HepG2 (cell line): ENCODE data around the gene AAR2. TPM values are rescaled to one million over a fixed set of nuclear protein-coding genes. Genes with fewer than 3 reads are reported as not detected.

ENCODE experiments used
- ATAC-seq: fragments of 200-7000 bp; cut with Tn5 transposase; 3 replicates; pipeline ENCODE4 v1.9.1; 2020; ENCODE audit warnings: mild to moderate bottlenecking, moderate library complexity
- BruUV-seq: library from RNA; stranded (reverse); fragments of 400-500 nt; replicated peaks from 2 replicates; lab custom pipeline; 2021; lab: Mats Ljungman, UMichigan
- CTCF ChIA-PET: fragments of 300-600 bp; formaldehyde crosslinking; extraction: SDS; loops from one replicate; lab custom pipeline; 2021; ENCODE audit warnings: low total read pairs, inconsistent platforms, low intra/inter-chr PET ratio; lab: Yijun Ruan, JAX
- POLR2A ChIA-PET: fragments of 350-600 bp; sonication (Branson Sonifier 250); formaldehyde crosslinking; loops from one replicate; lab custom pipeline; 2020; ENCODE audit warnings: antibody characterized with exemption, inconsistent platforms; lab: Yijun Ruan, JAX
- DNase-seq: peaks from one replicate; pipeline ENCODE4 v3.0.0-alpha.2; 2015; ENCODE audit warnings: low spot score
- FAIRE-seq: peaks from 3 replicates; lab custom pipeline; 2011; peaks lifted over from hg19 to GRCh38; lab: Jason Lieb, UNC
- H2AFZ ChIP-seq: one replicate; pipeline ENCODE4 v1.6.1; 2011; ENCODE audit warnings: low read length, inconsistent platforms
- H3K27ac ChIP-seq: fragments of 300-600 bp; 3 replicates; pipeline ENCODE4 v1.8.0; 2011; ENCODE audit warnings: mixed run types, mild to moderate bottlenecking, mixed read lengths, low read length, inconsistent platforms; ENCODE audit not compliant: insufficient read depth; ENCODE audit errors: extremely low read length
- H3K27me3 ChIP-seq, 2 experiments: fragments of 200-600 bp in 1 of 2; 2 replicates in 1 of 2; 3 replicates in 1 of 2; pipeline versions ENCODE4 v1.6.0 to v1.8.0; 2011; ENCODE audit warnings: low read length in 2 of 2, mild to moderate bottlenecking in 2 of 2, moderate library complexity in 2 of 2, inconsistent platforms in 1 of 2; ENCODE audit not compliant: insufficient read depth in 2 of 2, control insufficient read depth in 1 of 2
- H3K36me3 ChIP-seq, 2 experiments: fragments of 200-600 bp in 1 of 2; replicated peaks in 1 of 2; 2 replicates in 1 of 2; 3 replicates in 1 of 2; pipeline versions ENCODE4 v1.5.1 to v1.8.0; 2011; ENCODE audit warnings: low read length in 2 of 2, inconsistent platforms in 1 of 2; ENCODE audit not compliant: insufficient read depth in 2 of 2, control insufficient read depth in 1 of 2
- H3K4me1 ChIP-seq: 2 replicates; pipeline ENCODE4 v1.5.1; 2012; ENCODE audit warnings: low read length, inconsistent platforms; ENCODE audit not compliant: insufficient read depth
- H3K4me2 ChIP-seq: 2 replicates; pipeline ENCODE4 v1.6.0; 2011; ENCODE audit warnings: low read depth, low read length, inconsistent platforms
- H3K4me3 ChIP-seq, 3 experiments: fragments of 200-600 bp in 1 of 3; sonication (generic), shearing (Covaris generic) in 1 of 3; replicated peaks in 1 of 3; 2 replicates each; pipeline ENCODE4 v1.5.1; 2011 to 2016; ENCODE audit warnings: low read length in 3 of 3, inconsistent platforms in 2 of 3, low read depth in 2 of 3, mild to moderate bottlenecking in 2 of 3, control low read depth in 1 of 3, mixed read lengths in 1 of 3; ENCODE audit not compliant: insufficient read depth in 1 of 3
- H3K79me2 ChIP-seq: one replicate; pipeline ENCODE4 v1.6.1; 2011; ENCODE audit warnings: low read length, inconsistent platforms; ENCODE audit not compliant: insufficient read depth
- H3K9ac ChIP-seq: 2 replicates; pipeline ENCODE4 v1.6.0; 2011; ENCODE audit warnings: mild to moderate bottlenecking, low read depth, low read length, inconsistent platforms; ENCODE audit not compliant: insufficient read depth
- H3K9me3 ChIP-seq: 2 replicates; pipeline ENCODE4 v1.5.1; 2012; ENCODE audit warnings: mild to moderate bottlenecking, low read length
- H4K20me1 ChIP-seq: 2 replicates; pipeline ENCODE4 v1.6.0; 2011; ENCODE audit warnings: inconsistent platforms, mild to moderate bottlenecking, low read length, moderate library complexity; ENCODE audit not compliant: insufficient read depth
- IKZF5 ChIP-seq: IDR thresholded peaks from 2 replicates; pipeline ENCODE4 v1.6.1; 2018; ENCODE audit warnings: missing genetic modification reagents, mild to moderate bottlenecking, missing compliant biosample characterization
- IRF9 ChIP-seq: sonication (generic); formaldehyde crosslinking; IDR thresholded peaks from 2 replicates; pipeline ENCODE4 v1.8.0; 2022; ENCODE audit warnings: missing genetic modification reagents, mild to moderate bottlenecking, borderline replicate concordance
- RAD21 ChIP-seq: fragments of 450-650 bp; formaldehyde crosslinking; IDR thresholded peaks from 2 replicates; pipeline ENCODE4 v1.5.0; 2020; ENCODE audit warnings: mild to moderate bottlenecking
- SPEN ChIP-seq: sonication (generic); formaldehyde crosslinking; IDR thresholded peaks from 2 replicates; pipeline ENCODE4 v1.5.1; 2020; ENCODE audit warnings: low read depth, mild to moderate bottlenecking, missing genetic modification reagents
- U2AF2 ChIP-seq: fragments of 200-400 bp; formaldehyde crosslinking; IDR thresholded peaks from 2 replicates; pipeline ENCODE4 v1.6.1; 2017; ENCODE audit warnings: low read depth, mild to moderate bottlenecking, low read length
- ZNF292 ChIP-seq: sonication (generic); formaldehyde crosslinking; IDR thresholded peaks from 2 replicates; pipeline ENCODE4 v1.8.1; 2022; ENCODE audit warnings: mild to moderate bottlenecking, low read depth, missing genetic modification reagents, borderline replicate concordance
- ZNF30 ChIP-seq: sonication (generic); formaldehyde crosslinking; IDR thresholded peaks from 2 replicates; pipeline ENCODE4 v1.5.0; 2020; ENCODE audit warnings: mild to moderate bottlenecking, missing genetic modification reagents
- ZNF446 ChIP-seq: sonication (generic); formaldehyde crosslinking; IDR thresholded peaks from 2 replicates; pipeline ENCODE4 v1.5.0; 2020; ENCODE audit warnings: mild to moderate bottlenecking, missing genetic modification reagents
- ZNF782 ChIP-seq: sonication (generic); formaldehyde crosslinking; IDR thresholded peaks from 2 replicates; pipeline ENCODE4 v1.4.0; 2020; ENCODE audit warnings: missing genetic modification reagents, mild to moderate bottlenecking, borderline replicate concordance
- ZNF891 ChIP-seq: sonication (generic); formaldehyde crosslinking; IDR thresholded peaks from 2 replicates; pipeline ENCODE4 v1.5.0; 2020; ENCODE audit warnings: mild to moderate bottlenecking, missing genetic modification reagents
- WGBS: methylation state at CpG from one replicate; pipeline ENCODE4 v1.1.6; 2017; ENCODE audit warnings: low lambda C conversion rate; 5-methylcytosine and 5-hydroxymethylcytosine counted together
- in situ Hi-C: cut with HindIII; loops from 2 replicates; pipeline ENCODE4 v1.10.0; 2017; ENCODE audit warnings: low pct_unique_long_range_greater_than_20kb; ENCODE audit not compliant: extremely low pct_ligation_motif_present
- intact Hi-C: fragments of 100-400 bp; cut with micrococcal nuclease; formaldehyde crosslinking; loops from one replicate; pipeline ENCODE4 v1.10.0; 2022; ENCODE audit not compliant: unreplicated experiment
- polyA plus RNA-seq, 8 experiments: library from polyadenylated mRNA; depleted of rRNA in 3 of 8; stranded (reverse) in 7 of 8; unstranded in 1 of 8; fragments of >200 nt; fragmentation: Illumina TruSeq in 4 of 8; extraction: Trizol in 4 of 8; gene quantifications; 2 replicates each; pipeline versions ENCODE4 v1.2.1 to v1.2.3, GENCODE V29; 2011 to 2016; ENCODE audit warnings: low read depth in 4 of 8, missing spikeins in 1 of 8, mixed read lengths in 1 of 8; ENCODE audit not compliant: insufficient read depth in 1 of 8
- total RNA-seq, 5 experiments: library from RNA; depleted of rRNA; stranded (reverse); fragments of >200 nt; fragmentation: Illumina TruSeq; extraction: Trizol; gene quantifications; 2 replicates each; pipeline ENCODE4 v1.2.3, GENCODE V29; 2016; ENCODE audit warnings: low read depth in 1 of 5
- TF ChIP-seq, protein P1 (sequence below): sonication (generic); formaldehyde crosslinking; IDR thresholded peaks from 2 replicates; pipeline ENCODE4 v1.5.0; 2020; ENCODE audit warnings: missing genetic modification reagents
- TF ChIP-seq, protein P2 (sequence below): sonication (generic); formaldehyde crosslinking; IDR thresholded peaks from 2 replicates; pipeline ENCODE4 v1.4.0; 2020; ENCODE audit warnings: missing genetic modification reagents, borderline replicate concordance

Gene AAR2
- total and polyA plus RNA-seq, 2 of the 13 experiments (the other 11 are each of a cell fraction or from before 2014, with no cell fraction given) = 45.2 to 46.2 TPM

DNA sequence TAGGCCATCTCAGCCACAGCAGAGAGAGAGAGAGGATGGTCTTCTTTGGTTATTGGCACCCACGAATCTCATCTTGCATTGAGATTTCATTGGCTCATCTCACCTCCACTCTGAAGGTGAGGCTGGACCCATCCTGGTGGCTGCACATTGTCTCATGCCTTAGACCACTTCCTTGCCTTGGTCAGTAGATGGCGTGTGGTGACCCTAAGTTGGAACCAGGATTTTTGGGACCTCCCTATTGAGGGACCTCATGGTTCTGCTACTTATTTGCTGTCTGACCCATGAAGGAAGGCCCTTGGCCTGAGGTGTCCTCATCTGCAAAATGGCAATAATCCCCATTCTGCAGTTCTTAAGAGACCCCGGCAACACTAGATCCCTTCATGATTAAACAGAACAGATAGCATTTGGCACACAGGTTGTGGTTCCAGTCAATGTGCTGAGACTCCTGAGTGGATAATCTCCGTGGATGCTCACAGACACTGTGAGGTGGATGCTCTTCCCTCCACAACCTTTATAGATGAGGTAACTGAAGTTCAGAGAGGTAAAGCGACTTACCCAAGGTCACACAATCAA is 21.5 kb upstream of the AAR2 start:
- DNase-seq (peak; percentile 54), FAIRE-seq (peak; percentile 87), ATAC-seq (peak; percentile 63)
- no peaks in the 10 kb centered on the region for H4K20me1 ChIP-seq
- ChIA-PET CTCF (interaction anchor here (0.7 to 2.1 kb wide), 3 partner anchors 185 to 225 kb away, joined by 3 to 22 read pairs (median 8); no protein-coding TSS in a partner anchor), POLR2A (no interaction called here)
- in situ Hi-C loops (no loop called here), intact Hi-C loops (loop anchor here (1.0 kb wide), 2 partner anchors 185 to 225 kb away; no protein-coding TSS in a partner anchor)
- no peaks in the 10 kb centered on the region for H3K9me3 ChIP-seq
- WGBS = 57% methylated on average over 5 of the region's 5 CpGs
- no peak overlapping the region for H2AFZ ChIP-seq
- no TSS peak for BruUV-seq
- no peak overlapping the region for H3K27ac ChIP-seq
- H3K36me3 ChIP-seq = peaks cover 4 to 7% of the 10 kb centered on the region in 2 experiments
- H3K27me3 ChIP-seq = no peaks in the 10 kb centered on the region
- H3K79me2 ChIP-seq = no peaks in the 10 kb centered on the region
- peaks cover 9% of the 10 kb centered on the region for H3K4me1 ChIP-seq
- H3K4me3 ChIP-seq = no peak overlapping the region
- H3K4me2 ChIP-seq = no peak overlapping the region
- H3K9ac ChIP-seq = no peak overlapping the region
- peak; percentile 77 for TF ChIP-seq RAD21 (CRISPR knock-in tag)
- TF ChIP-seq, protein P1, sequence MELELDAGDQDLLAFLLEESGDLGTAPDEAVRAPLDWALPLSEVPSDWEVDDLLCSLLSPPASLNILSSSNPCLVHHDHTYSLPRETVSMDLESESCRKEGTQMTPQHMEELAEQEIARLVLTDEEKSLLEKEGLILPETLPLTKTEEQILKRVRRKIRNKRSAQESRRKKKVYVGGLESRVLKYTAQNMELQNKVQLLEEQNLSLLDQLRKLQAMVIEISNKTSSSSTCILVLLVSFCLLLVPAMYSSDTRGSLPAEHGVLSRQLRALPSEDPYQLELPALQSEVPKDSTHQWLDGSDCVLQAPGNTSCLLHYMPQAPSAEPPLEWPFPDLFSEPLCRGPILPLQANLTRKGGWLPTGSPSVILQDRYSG (CRISPR knock-in tag) = no peak
- no peak for TF ChIP-seq SPEN
- TF ChIP-seq, protein P2, sequence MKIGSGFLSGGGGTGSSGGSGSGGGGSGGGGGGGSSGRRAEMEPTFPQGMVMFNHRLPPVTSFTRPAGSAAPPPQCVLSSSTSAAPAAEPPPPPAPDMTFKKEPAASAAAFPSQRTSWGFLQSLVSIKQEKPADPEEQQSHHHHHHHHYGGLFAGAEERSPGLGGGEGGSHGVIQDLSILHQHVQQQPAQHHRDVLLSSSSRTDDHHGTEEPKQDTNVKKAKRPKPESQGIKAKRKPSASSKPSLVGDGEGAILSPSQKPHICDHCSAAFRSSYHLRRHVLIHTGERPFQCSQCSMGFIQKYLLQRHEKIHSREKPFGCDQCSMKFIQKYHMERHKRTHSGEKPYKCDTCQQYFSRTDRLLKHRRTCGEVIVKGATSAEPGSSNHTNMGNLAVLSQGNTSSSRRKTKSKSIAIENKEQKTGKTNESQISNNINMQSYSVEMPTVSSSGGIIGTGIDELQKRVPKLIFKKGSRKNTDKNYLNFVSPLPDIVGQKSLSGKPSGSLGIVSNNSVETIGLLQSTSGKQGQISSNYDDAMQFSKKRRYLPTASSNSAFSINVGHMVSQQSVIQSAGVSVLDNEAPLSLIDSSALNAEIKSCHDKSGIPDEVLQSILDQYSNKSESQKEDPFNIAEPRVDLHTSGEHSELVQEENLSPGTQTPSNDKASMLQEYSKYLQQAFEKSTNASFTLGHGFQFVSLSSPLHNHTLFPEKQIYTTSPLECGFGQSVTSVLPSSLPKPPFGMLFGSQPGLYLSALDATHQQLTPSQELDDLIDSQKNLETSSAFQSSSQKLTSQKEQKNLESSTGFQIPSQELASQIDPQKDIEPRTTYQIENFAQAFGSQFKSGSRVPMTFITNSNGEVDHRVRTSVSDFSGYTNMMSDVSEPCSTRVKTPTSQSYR = no peak
- no peak for TF ChIP-seq ZNF891
- TF ChIP-seq IKZF5 (CRISPR knock-in tag) = no peak
- TF ChIP-seq ZNF446 (CRISPR knock-in tag) = no peak
- TF ChIP-seq ZNF292 (CRISPR knock-in tag) = no peak
- TF ChIP-seq IRF9 = no peak
- TF ChIP-seq ZNF782 (CRISPR knock-in tag) = peak; percentile 59; the same call in 1 of the 2 replicates
- no peak for TF ChIP-seq ZNF30
- no peak for TF ChIP-seq U2AF2
